Stimulated activated CD4-positive, alpha-beta T cell treated with anti-CD3 and anti-CD28 coated beads, Interleukin-1b, Interleukin-23, amount 100 ng/mL, for 24 hours (primary cell): ENCODE results near the gene FNDC11.

Experiments
- DNase-seq, 4 experiments: peaks; one replicate each; pipeline ENCODE4 v3.0.0-alpha.2; 2020; ENCODE audit warnings: low read depth in 4 of 4, low spot score in 1 of 4

The FNDC11 gene

GRCh38 chr20:63579017-63579694, 25.2 kb downstream of the FNDC11 start:
- DNase-seq = no peak

GRCh38 chr20:63580796-63581461, 27.0 kb downstream of the FNDC11 start:
- peak in 3 of 4 experiments; percentile 42 to 52 (median 45) for DNase-seq

- DNase-seq = no peak
Observed at GRCh38 chr20:63582382-63583063, 28.6 kb downstream of the FNDC11 start.

GRCh38 chr20:63585616-63586565, 31.9 kb downstream of the FNDC11 start:
- no peak for DNase-seq

- DNase-seq = no peak
Observed at GRCh38 chr20:63586797-63587196, 32.8 kb downstream of the FNDC11 start.

DNA sequence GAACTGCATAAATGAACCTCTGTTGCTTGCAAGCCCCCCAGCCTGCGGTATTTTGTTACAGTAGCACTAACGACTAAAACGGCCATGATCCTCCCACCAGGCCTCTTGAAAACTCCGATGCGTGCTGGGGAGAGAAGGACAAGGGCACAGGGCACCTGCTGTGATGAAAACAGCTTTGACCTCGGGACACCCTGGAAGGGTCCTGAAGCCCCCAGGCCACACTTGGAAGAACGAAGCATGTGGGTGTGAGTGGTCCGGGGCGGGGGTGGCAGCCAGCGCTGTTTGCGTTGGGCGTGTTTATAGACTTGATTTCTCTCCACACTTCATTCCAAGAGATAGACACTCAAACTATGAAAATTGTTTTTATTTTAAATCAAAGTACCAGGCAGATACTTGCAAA, 33.3 kb downstream of the FNDC11 start:
- no peak for DNase-seq

DNA sequence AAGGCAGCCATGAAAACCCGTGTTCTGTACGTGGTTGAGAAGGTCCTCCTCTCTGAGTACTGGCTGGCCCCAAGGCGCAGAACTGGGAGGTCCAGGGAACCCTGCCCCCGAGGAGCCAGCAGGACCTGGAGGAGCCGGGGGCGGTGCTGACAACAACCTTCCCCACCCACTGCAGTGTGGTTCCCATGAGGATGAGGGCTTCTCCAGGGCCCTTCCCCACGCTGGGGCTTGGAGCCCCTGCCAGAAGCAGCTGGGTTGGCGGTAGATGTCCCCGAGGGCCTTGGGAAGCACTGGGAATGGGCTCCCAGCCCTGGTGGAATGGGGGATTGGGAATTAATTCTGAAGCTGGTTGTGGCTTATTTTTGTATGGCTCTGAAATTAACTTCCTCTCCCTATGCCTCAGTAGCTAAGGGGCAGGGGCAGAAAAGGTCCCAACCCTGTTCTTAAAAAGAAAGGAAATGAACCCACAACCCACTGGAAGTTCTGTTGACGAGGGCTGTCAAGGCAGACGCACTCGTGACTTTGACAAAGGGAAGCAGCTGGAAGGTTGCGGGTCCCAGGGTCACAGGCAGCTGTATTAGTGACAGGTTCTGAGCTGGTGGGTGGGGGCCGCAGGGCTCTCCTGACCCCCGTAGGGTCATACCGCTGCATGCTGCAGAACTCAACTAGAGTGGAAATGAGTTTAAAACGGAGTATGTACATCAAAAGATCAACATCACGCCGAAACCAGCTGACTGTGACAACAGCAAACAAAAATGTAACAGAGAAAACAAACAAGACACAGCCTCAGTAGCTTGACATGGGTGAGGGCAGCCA, 34.0 kb downstream of the FNDC11 start:
- DNase-seq = no peak

DNA sequence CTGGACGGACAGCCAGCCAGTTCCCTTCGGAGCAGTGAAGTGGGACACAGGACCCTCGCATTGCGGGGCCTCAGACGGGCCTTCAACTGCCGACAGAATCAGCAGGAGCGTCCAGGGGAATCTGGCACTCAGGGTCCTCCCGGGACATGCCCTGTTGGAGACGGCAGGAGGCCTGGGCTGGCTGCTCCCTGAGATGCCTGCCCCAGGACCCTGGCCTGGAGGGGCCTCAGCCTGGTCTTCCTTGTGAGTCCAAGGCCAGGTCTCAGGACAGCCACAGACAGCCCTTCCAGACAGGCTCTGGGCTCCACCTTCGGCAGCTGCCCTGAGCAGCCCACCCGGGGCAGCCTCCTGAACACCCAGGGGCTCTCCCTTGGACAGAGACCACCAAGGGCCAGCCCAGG, 34.7 kb downstream of the FNDC11 start:
- no peak for DNase-seq

GRCh38 chr20:63589261-63590217, 35.6 kb downstream of the FNDC11 start:
- no peak for DNase-seq

DNA sequence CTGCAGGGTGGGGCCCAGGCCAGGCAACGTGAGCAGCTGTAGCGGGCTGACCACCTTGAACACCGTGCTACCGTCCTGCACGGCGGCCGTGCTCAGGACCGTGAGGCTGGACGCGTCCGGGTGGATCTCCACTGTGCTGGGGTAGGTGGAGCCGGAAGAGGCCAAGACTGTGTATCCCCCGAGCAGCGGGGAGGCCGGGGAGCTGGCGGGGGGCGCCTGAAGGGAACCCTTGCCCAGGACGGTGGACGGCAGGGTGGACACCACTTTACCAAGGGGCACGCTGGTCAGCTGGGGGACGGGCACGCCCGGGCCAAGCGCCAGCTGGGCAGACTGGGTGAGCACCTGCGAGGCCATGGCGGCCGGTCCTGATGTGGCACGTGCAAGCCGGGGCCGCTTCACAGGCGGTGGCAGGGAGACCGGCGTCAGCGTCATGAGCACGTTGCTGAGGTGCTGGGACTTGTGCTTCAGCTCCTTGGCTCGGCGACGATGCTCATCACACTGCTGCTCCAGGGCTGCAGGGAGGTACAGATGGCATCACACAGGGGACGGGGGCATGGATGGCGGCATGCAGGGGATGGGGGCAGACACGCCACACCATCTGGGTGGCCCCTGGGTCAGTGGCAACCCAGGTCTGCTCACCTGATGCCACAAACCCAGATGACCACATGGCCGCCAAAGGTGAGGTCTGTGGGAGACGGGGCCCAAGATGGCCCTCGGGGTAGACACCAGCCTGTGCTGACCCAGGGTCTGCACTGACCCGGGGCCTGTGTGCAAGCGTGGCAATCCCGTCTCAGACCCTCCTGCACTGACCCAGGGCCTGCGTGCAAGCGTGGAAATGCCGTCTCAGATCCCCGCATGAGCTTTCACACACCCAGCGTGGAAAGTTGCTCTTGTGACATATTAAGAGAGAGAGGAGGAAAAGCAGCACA, 36.5 kb downstream of the FNDC11 start:
- DNase-seq = no peak

- no peak for DNase-seq
Observed at GRCh38 chr20:63591147-63591533, 37.2 kb downstream of the FNDC11 start.

- no peak for DNase-seq
Observed at GRCh38 chr20:63591786-63592355, 37.9 kb downstream of the FNDC11 start.

DNA sequence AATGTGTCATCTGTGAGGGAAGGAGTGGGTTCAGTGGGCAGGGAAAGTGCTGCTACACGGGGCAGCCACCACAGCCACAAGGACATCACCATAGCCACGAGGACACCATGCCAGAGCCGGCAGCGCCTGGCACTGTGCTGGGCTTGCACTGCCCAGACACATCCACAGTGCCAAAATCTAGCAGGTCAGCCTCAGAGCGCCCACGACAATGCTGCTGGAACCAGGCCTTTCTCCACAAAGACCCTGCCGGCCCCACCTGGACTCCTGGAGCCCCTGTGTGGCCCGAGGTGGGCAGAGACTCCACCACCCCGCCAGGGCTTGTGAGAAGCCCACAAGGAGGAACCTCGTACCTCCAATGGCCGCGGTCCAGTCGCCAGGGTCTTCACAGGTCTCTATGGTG, 38.7 kb downstream of the FNDC11 start:
- DNase-seq = no peak

DNA sequence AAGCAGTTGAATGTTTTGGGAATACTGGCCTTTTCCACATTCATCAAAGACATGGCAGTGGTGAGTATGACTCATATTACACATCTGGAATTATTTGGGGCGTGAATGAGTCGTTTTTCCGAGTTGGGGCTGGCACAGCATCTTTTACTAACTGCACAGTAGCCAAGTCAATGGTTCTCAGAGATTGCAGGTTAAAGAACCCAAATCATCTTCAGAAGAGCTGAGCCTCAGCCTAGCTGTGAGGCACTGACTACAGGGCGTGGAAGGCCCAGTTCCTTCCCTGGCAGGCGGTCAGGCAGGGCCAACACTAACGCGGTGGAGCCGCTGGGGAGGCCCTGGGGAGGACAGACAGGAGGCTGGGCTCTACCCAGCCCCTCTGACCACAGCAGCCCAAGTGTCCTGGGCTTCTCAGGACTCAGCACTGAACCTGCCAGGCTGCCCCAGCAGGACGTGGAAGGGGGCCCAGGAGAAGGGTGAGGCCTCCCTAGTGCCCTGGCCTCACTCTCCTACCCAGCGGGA, 40.1 kb downstream of the FNDC11 start:
- DNase-seq = no peak

- no peak for DNase-seq
Observed at GRCh38 chr20:63595416-63596127, 41.6 kb downstream of the FNDC11 start.

DNA sequence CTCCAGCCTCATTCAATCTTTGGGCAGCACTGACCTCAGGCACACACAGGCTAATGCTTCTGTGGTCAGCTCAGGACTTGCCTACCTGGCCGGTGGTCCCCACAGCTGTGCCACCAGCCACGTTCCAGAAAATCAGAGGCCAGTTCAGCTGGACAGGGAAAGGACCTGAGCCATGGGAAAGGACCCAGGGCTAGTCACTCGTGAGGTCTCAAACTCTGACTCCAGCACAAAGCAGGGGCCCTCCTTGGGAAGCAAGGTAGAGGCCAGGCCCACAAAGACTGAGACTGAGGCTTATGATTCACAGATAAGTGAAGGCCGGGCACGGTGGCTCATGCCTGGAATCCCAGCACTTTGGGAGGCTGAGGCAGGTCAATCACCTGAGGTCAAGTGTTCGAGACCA, 42.5 kb downstream of the FNDC11 start:
- DNase-seq = no peak
